GM21515 (cell line): Measurements from ENCODE around the gene HDAC5.
"Not testable (repeated sequence)": the region's sequence is repeated elsewhere in the genome, so short reads cannot be mapped to it uniquely, and the experiment has no call there.

Experiments used
- ATAC-seq: cut with Tn5 transposase; IDR thresholded peaks from one replicate; pipeline ENCODE4 v1.9.1; 2021; ENCODE audit not compliant: unreplicated experiment

Gene HDAC5

GRCh38 chr17:44071198-44071520, 52.3 kb downstream of the HDAC5 start:
- no peak for ATAC-seq

GRCh38 chr17:44070455-44071197, 52.8 kb downstream of the HDAC5 start, which contains the start of gene G6PC3:
Gene G6PC3, plus strand, starts transcription at chr17:44070735. Its CDS starts 231 bp downstream, at chr17:44070966.
- peak; percentile 56 for ATAC-seq

- no peak for ATAC-seq
These were observed 53.4 kb downstream of the HDAC5 start for GRCh38 chr17:44069974-44070454.

- no peak for ATAC-seq
These were observed 55.9 kb downstream of the HDAC5 start for GRCh38 chr17:44067545-44067940.

- ATAC-seq, result peak; percentile 56
These were observed 57.1 kb downstream of the HDAC5 start, which contains the start of gene LSM12 for GRCh38 chr17:44066204-44066930. Gene LSM12, minus strand, starts transcription at chr17:44066671. Its CDS starts 84 bp downstream, at chr17:44066587.

GRCh38 chr17:44065668-44066203, 57.7 kb downstream of the HDAC5 start:
- no peak for ATAC-seq

- no peak for ATAC-seq
These were observed 59.5 kb downstream of the HDAC5 start for GRCh38 chr17:44063704-44064639.

- ATAC-seq, result no peak
These were observed 60.6 kb downstream of the HDAC5 start for GRCh38 chr17:44062871-44063270.

- no peak for ATAC-seq
These were observed 62.0 kb downstream of the HDAC5 start for GRCh38 chr17:44061446-44061845.

GRCh38 chr17:44059101-44059892, 64.1 kb downstream of the HDAC5 start:
- no peak for ATAC-seq

- ATAC-seq, result no peak
These were observed 70.1 kb downstream of the HDAC5 start for GRCh38 chr17:44053125-44053872.

- no peak for ATAC-seq
These were observed 74.0 kb downstream of the HDAC5 start for GRCh38 chr17:44049294-44050060.

GRCh38 chr17:44046893-44047292, 76.5 kb downstream of the HDAC5 start:
- not testable (repeated sequence) for ATAC-seq

GRCh38 chr17:44045486-44045885, 78.0 kb downstream of the HDAC5 start:
- ATAC-seq, result no peak

- ATAC-seq, result no peak
These were observed 79.4 kb downstream of the HDAC5 start for GRCh38 chr17:44044071-44044470.

- ATAC-seq, result no peak
These were observed 80.2 kb downstream of the HDAC5 start for GRCh38 chr17:44043272-44043696.

- ATAC-seq, result no peak
These were observed 83.4 kb downstream of the HDAC5 start for GRCh38 chr17:44039829-44040635.

- ATAC-seq, result no peak
These were observed 84.8 kb downstream of the HDAC5 start for GRCh38 chr17:44038604-44039011.
